ENCODE results near the gene LRFN2.

Gene LRFN2

DNA sequence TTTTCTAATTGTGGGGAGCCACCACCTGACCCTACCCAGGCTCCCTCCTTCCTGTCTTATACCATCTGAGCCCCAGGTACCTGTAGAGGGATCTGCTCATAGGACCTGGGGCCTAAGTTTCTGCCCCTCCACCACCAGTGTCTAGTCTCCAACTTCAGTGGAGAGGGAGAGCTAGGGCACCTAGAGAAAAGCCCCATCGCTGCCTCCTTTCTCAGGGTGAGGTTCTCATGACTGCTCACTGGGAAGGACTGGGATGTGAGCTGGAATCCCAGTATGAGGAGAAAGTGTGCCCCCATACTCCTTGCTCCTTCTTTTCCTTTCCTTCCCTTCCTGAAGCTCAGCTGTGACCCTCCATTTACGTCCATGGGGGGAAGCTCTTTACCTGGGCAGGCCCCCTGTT, 231.6 kb downstream of the LRFN2 start:
- DNase-seq: no peak
- intact Hi-C loops (cut with DNase I): no loop called here

DNA sequence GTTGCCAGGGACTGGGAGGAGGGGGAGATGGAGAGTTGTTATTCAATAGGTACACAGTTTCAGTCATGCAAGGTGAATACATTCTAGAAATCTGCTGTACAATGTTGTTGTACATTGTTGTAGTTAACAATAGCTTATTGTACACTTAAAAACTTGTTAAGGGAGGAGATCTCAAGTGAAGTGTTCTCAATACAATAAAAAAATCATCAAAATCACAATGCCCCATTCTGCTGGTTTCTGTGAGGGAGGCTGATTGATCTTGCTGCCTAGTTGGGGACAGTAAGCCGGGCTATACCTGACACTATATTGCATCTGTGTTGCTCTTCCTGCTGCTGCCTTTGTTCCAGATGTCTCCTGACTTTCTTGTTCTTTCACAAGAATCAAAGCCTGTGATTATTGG, 232.1 kb downstream of the LRFN2 start:
- intact Hi-C loops (cut with DNase I): no loop called here
- DNase-seq: no peak

DNA sequence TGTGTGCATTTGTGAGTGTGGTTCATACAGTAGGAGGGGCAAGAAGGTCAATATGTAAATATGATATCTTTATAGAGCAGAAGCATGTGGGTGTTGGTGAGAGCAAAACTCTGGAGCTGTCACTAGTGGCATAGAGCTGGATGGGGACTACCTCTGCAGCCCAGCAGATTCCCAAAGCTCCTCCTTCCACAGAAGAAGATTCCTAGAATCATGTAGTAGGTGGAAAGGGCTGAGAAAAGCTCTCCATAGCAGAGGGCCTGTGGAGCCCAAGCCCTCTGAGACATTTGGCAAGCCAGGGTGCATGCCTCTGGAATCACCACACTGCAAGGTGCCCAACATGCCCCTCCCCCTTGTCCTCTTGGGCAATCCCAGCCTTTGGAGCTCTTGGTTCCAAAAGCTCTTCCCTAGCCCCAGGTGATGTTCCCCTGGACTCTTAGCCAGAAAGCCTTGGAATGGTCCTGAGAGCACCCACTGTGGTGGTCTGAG, 233.2 kb downstream of the LRFN2 start:
- intact Hi-C loops (cut with DNase I): no loop called here
- DNase-seq: no peak

DNA sequence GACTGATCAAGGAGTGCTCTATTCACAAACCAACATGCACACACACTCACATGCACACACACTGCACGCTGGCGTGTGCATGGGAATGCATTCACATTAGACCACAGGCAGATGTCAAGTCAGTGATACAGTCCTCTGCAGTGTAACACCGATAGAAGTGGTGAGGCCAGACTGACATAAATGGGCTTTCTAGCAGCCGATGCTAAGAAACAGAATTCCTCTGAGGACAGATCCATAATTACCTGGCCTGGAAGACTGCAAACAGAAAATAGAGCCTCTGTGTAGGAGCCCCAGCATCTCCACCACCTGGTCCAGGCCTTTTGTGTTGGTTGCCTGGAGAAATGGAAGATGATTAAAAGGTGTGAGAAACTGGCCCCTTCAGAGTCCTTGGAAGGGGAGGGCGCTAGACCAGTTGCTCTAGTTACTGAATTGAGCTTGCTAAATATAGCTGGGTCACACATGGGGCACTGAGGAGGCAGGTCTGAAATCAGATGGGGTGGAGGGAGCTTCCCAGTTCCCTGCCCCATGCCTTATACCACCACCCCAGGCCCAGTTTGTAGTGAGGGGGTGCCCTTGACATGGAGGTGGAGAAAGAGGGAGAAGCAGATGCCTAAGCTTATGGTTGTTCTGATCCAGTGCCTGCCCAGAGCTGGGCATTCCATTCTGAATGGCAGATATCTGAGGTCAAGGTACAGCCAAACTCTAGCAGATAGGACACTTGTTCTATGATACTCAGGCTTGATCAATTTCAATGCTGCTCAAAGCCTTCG, 233.8 kb downstream of the LRFN2 start:
- DNase-seq: no peak
- intact Hi-C loops (cut with DNase I): no loop called here

DNA sequence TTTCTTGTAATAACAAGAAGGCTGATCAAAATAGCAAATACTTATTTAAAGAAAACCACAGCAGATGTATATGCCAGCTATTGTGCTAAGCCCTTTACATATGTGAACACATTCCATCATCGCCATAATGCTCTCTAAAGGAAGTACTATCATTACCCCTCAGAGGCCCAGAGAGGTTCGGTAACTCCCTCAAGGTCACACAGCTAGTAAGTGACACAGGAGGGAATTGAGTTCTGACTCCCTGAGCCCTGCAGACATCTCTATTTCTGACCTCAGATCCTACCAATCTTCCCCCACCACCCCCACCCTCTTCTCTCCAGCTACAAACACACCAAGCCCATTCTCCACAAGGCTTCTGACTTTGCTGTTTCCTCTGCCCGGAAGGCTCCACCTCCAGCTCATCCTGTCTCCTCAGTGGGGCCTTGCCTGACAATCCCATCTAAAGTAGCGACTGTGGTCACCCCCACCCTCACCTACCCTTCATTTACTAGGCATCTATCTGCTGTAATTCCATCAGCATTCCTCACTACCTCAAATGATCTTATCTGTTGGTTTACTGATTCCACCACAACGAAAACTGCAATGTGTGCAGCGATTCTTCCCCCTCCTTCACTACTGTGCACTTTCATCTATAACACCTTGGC, 234.5 kb downstream of the LRFN2 start:
- intact Hi-C loops (cut with DNase I): no loop called here
- no peak for DNase-seq

DNA sequence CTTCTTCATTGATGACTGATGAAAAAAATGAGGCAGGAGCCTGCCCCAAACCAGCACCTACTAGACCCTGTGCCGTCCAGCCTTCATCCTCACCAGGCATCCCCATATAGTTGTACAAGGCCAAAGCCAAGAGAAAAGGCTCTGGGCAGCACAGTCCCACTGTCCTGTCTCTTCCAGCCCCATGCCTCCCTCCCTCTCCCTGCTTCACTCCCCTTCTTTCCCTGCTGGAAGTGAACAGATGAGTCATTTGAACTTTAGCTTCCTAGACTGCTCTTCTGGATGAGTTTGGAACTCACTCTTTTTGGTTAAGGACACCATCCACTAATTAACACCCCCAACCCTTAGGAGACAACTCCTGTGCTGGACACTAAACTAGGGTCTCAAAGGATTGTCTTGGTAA, 235.2 kb downstream of the LRFN2 start:
- DNase-seq: no peak
- intact Hi-C loops (cut with DNase I): no loop called here

DNA sequence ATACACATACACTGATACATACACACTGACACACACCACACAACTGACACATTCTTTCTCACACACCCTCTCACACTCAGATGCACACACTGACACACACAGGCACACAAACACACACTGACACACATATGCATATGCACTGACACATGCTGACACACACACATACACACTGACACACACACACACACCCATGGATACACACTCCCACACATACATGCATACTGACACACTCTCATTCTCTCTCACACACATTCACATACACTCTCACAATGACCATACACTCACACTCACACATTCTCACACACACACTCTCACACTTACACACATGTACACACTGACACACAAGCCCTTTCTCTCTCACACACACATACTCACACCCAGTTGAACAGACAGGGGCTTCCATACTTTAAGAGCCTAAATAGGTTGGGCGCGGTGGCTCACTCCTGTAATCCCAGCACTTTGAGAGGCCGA, 236.4 kb downstream of the LRFN2 start:
- intact Hi-C loops (cut with DNase I): no loop called here
- no peak for DNase-seq

DNA sequence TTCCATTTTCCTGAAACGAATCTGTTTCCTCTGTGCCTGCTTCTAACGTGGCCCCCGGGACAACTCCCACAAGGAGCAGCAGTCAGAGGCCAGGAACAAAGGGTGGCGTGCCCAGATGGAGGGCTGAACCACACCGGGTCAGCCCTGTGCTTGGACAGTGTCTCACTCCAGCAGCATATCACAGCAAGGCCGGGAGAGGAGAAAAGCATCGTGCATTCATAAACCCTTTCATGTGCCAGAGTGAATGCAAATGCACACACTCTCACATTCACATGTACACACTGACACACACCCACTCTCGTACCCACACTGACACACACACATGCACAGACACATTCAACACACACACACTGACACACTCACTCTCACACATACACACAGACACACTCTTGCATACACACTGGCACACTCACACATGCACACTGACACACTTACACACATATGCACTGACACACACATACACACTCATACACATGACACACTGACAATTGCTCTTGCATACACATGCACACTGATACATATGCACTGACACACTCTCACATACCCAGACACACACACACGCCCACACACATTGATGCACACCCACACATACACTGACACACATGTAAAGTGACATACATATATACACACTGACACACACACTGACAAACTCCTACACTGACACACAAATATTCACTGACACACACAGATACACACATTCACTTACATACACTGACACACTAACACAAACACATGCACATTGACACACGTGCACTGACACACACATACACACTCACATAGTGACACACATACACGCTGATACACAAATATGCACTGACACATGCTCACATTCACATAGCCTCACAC, 237.0 kb downstream of the LRFN2 start:
- intact Hi-C loops (cut with DNase I): no loop called here
- no peak for DNase-seq

DNA sequence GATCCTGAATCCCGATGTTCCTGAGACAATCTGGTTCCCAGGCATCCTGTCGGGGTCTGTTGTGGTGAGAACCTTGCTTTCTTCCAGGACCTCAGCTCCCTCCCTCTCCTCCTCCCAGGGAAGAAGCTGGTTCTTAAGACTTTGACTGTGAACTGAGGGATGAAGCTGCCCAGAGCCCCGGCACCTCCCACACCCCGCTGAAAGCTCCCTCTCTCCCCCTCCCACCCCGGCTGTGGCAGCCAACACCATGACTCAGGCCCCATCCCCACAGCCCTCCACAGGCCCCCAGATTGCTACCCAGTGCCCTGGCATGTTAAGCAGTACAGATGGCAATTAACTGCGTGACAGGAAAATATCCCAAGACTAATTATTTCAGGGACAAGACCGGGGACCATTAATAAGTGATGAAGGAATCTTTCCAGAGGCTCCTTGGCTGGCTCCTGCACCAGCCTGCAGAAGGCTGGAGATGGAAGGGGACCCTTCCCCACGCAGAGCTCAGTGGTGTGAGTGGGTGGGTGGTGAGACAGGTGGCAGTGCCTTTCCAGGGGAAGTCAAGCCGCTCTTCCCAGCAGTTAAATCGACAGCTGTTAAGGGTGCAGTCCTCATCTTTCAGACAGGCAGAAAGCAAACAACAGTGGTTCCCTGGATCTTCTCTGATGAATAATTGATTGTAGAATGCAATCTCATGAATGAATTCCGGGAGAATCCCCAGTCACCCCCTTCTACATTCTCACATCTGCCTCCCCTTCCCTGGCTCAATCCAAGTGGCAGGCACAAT, 237.9 kb downstream of the LRFN2 start:
- intact Hi-C loops (cut with DNase I): no loop called here
- peak in 4 of 10 donors; percentile 55 to 91 (median 82) for DNase-seq

DNA sequence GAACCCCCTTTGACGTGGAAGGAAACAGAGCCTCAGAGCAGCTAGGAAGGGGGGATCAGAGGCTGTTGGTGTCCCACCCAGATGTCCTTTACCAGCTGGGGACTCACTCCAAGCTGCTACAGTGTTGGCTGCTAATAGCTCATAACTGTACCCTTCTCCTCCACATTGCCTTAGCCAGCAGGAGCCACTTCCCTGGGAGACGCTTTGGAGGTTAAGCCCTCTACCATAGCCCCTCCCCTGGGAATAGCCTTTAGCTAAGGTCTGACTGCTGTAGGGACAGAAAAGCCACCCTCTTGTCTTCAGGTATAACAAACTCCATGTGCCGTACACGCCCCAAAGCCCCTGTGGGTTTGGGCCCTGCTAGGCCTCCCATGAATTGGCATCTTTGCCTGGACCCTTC, 238.6 kb downstream of the LRFN2 start:
- intact Hi-C loops (cut with DNase I): no loop called here
- DNase-seq: no peak

DNA sequence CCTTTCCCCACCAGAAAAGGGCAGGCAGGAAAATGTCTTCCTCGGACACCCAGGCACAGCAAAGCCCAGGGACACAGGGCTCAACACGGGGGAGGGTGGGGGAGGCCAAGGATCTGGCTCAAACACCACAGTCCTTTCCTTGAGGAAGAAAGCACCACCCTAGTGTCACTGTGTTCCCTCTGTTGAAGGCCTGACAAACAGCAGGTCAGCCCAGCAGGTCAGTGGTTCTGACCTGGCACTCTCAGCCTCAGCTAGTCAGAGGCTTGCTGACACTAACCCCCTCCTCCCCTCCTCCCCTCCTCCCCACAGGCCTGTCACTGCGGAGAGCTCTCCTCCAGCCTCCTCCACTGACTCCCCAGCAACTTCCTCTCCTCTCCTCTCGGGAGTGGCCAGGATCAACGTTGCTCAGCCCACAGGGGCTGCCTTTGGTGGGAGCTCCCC, 239.6 kb downstream of the LRFN2 start:
- no peak for DNase-seq
- intact Hi-C loops (cut with DNase I): no loop called here

DNA sequence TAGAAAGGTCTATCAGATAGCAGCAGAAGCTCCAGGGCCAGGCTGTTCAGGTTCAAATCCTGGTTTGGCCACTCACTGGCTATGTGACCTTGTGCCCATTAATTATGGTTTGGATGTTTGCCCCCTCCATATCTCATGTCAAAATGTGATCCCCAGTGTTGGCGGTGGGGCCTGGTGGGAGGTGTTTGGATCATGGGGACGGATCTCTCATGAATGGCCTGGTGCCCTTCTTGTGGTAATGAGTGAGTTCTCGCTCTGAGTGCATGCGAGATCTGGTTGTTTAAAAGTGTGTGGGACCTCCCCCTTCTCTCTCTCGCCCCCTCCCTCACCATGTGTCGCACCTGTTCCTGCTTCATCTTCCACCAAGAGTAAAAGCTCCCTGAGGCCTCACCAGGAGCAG, 240.9 kb downstream of the LRFN2 start:
- intact Hi-C loops (cut with DNase I): no loop called here
- no peak for DNase-seq

DNA sequence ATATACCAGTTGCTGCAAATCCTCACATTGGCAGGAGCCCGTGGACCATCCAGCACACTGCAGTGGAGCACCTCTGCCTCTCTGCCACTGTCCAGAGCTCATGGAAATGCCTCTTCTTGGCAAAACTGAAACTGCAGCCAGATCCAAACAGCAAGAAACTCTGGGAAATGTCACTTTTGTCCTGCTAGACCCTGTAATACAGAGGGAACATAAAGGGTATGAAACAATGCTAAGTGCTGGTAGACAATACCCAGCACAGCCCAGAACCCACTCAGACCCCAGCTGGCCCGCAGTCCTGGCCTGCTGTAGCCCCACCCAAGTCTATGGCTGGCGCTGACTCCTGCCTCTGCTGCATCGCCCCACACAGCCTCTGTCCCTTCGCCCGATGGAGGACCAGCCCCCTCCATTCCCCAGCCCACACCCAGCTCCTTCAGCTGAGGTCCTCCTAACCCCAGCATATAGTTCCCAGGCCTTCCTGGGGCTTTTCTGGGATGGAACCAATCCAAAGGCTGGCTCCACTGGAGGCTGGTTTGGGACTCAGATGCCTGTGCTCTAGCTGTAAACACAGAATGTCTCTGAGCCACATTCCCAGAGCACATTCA, 242.5 kb downstream of the LRFN2 start:
- intact Hi-C loops (cut with DNase I): no loop called here
- no peak for DNase-seq

DNA sequence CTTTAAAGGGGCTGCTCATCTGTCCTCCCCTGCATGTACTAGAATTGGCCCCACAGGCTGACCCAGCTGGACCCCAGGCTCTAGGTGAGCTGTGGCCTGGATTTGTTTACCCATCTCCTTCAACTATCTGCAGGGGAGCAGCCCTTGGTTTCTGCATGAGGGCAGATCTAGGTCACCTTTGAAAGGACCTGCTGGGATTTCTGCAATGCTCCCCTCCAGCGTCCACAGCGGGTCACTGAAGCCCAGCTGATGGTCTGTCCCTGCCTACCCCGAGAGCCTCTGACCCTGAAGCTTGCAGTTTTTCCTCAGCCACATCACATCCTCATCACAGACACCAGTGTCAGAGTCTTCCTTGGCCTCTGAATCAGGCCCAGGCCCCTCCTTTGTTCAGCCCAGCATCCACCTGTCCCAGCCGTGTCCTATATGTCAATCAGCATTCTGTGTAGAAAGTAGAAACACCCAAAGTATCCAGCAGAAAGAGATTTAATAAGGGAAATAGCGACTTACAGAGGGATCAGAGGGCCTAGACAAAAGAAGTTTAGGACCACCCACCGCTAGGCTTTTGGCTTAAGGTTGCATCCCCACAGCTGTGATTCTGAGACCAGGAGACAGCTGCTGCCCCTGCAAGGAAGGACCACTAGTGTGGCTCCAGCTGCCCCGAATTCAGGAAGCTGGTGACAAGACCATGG, 243.1 kb downstream of the LRFN2 start:
- no peak for DNase-seq
- intact Hi-C loops (cut with DNase I): no loop called here

DNA sequence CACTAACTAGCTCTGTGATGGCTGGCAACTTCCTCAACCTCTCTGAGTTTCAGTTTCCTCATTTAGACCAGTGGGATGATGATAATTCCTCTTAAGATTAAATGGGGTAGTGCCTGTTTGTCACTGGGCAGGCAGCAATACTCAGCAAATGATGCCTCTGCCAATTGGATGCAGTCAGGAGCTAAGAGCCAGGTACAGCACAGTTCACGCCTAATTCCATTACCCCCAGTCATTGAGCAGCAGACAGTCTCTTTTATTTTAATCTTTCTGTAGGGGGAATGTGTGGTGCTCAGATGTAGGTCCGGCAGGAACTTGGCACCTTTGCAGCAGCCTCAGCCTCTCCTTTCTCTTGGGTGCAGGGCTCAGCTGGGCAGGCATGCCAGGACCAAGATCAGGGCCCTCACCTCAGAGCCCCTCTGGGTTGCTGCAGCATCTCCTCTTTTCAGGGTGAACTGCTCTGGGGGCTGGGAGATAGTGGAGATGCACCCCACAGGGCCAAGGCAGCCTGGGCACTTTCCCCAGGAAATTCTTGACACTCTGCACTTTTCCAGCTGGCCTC, 243.8 kb downstream of the LRFN2 start:
- intact Hi-C loops (cut with DNase I): no loop called here
- no peak for DNase-seq

DNA sequence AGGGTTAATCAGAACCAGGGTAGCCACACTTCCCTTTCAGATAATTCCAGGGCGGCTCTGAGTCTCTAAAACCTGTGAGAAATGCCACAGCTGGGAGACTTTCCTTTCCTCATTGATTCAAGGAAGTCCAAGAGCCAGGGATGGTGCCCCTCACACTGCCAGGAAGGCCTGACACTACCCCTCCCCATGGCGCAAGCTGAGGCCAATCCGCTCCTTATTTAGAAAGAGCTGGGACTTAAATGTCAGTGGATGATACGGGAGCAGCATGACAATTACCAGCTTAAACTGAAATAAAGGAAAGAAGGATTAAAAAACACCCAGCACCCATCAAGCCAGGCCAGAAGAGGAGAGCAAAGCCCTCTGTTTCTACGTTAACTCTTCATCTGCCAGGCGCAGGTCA, 244.4 kb downstream of the LRFN2 start:
- no peak for DNase-seq
- intact Hi-C loops (cut with DNase I): no loop called here

DNA sequence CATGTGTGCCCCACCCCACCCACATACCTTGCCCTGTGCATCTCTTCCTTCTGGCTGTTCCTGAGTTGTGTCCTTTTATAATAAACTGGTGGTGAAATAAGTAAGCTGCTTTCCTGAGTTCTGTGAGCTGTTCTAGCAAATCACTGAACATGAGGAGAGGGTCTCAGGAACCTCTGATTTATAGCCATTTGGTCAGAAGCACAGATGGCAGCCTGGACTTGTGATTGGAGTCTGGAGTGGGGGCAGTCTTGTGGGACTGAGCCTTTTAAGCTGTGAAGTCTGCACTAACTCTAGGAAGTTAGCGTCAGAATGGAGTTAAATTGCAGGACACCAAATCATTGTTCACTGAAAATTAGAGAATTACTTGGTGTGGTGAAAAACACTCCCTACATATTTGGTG, 245.4 kb downstream of the LRFN2 start:
- DNase-seq: no peak
- intact Hi-C loops (cut with DNase I): no loop called here

All from posterior cingulate gyrus (tissue), 11 donors.